Measurements from ENCODE around the gene KIF2B.
"Not testable (repeated sequence)": the region's sequence is repeated elsewhere in the genome, so short reads cannot be mapped to it uniquely, and the experiment has no call there.

KIF2B gene

DNA sequence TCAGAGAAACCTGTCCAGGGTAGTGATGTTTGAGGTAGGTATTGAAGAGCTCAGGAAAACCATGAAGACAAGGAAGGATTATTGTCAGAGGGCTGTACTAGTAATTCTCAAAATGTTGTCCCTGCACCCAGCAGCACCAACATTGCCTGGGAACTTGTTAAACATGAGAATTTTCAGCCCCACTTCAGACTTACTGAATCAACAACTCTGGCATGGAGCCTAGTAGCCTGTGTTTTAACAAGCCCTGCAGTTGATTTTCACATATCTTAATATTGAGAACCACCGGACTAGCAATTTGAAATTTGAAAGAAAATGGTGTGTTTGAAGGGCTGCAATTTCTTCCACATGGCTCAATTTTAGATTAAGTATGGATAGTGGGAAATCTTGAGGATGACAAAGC is 2.8 kb upstream of the KIF2B start:
- Histone ChIP-seq H3K36me3 (ENCODE audit: control insufficient read depth, insufficient read depth, low read length) (no peaks in the 10 kb centered on the region), H3K9me3 (ENCODE audit: control insufficient read depth, insufficient read depth, low read length) (no peaks in the 10 kb centered on the region), H3K4me3 (ENCODE audit: low read depth, low read length) (no peak overlapping the region), H3K27me3 (ENCODE audit: control insufficient read depth, insufficient read depth, low read length) (no peaks in the 10 kb centered on the region), H3K9ac (ENCODE audit: low read depth, low read length) (no peak overlapping the region), H3K4me1 (ENCODE audit: control insufficient read depth, insufficient read depth, low read length) (no peaks in the 10 kb centered on the region)

DNA sequence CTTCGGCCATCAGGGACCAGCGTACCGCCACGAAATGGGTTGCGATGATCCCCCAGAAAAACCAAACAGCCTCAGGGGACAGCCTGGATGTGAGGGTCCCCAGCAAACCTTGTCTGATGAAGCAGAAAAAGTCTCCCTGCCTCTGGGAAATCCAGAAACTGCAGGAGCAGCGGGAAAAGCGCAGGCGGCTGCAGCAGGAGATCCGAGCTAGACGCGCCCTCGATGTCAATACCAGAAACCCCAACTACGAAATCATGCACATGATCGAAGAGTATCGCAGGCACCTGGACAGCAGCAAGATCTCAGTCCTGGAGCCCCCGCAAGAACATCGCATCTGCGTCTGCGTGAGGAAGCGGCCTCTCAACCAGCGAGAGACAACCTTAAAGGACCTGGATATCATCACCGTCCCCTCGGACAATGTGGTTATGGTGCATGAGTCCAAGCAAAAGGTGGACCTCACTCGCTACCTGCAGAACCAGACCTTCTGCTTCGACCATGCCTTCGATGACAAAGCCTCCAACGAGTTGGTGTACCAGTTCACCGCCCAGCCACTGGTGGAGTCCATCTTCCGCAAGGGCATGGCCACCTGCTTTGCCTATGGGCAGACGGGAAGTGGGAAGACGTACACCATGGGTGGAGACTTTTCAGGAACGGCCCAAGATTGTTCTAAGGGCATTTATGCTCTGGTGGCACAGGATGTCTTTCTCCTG is 769 bp downstream of the KIF2B start:
- Histone ChIP-seq H3K9ac (ENCODE audit: low read depth, low read length) (no peak overlapping the region), H3K4me3 (ENCODE audit: low read depth, low read length) (no peak overlapping the region), H3K36me3 (ENCODE audit: control insufficient read depth, insufficient read depth, low read length) (no peaks in the 10 kb centered on the region), H3K9me3 (ENCODE audit: control insufficient read depth, insufficient read depth, low read length) (no peaks in the 10 kb centered on the region), H3K27me3 (ENCODE audit: control insufficient read depth, insufficient read depth, low read length) (no peaks in the 10 kb centered on the region), H3K4me1 (ENCODE audit: control insufficient read depth, insufficient read depth, low read length) (no peaks in the 10 kb centered on the region)

DNA sequence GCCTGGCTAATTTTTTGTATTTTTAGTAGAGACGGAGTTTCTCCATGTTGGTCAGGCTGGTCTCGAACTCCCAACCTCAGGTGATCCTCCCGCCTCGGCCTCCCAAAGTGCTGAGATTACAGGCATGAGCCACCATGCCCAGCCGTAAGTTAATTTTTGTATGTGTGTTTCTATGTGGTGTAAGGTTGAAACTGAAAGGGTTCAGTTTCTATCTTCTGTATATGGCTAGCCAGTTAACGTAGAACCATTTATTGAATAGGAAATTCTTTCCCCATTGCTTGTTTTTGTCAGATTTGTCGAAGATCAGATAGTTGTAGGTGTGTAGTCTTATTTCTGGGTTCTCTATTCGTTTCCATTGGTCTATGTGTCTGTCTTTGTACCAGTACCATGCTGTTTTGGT is 12.0 kb downstream of the KIF2B start:
- H3K27me3 ChIP-seq (ENCODE audit: control insufficient read depth, insufficient read depth, low read length); H3K4me1 ChIP-seq (ENCODE audit: control insufficient read depth, insufficient read depth, low read length); H3K36me3 ChIP-seq (ENCODE audit: control insufficient read depth, insufficient read depth, low read length); H3K9me3 ChIP-seq (ENCODE audit: control insufficient read depth, insufficient read depth, low read length); H3K9ac ChIP-seq (ENCODE audit: low read depth, low read length); H3K4me3 ChIP-seq (ENCODE audit: low read depth, low read length): not testable (repeated sequence)

DNA sequence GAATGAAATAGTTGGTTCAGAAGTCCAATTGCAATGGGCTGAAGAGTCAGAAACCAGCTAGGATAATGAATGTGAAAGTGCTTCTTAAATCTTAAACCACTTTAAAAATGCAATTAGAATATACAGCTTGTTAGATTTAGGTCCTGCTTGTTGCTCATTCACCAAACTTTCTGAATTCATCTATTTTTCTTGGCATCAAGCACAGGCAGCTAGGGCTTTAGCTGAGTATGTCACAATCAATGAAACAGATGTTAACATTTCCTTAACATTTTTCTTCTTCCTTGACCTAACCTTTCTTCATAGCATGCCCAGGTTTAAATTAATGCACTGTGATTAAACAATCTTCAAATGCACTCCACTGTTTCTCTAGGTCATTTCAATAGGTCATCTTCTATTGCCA is 14.4 kb downstream of the KIF2B start:
- Histone ChIP-seq H3K36me3 (ENCODE audit: control insufficient read depth, insufficient read depth, low read length) (no peaks in the 10 kb centered on the region), H3K9ac (ENCODE audit: low read depth, low read length) (no peak overlapping the region), H3K4me3 (ENCODE audit: low read depth, low read length) (no peak overlapping the region), H3K4me1 (ENCODE audit: control insufficient read depth, insufficient read depth, low read length) (no peaks in the 10 kb centered on the region), H3K9me3 (ENCODE audit: control insufficient read depth, insufficient read depth, low read length) (peaks cover 3% of the 10 kb centered on the region), H3K27me3 (ENCODE audit: control insufficient read depth, insufficient read depth, low read length) (no peaks in the 10 kb centered on the region)

DNA sequence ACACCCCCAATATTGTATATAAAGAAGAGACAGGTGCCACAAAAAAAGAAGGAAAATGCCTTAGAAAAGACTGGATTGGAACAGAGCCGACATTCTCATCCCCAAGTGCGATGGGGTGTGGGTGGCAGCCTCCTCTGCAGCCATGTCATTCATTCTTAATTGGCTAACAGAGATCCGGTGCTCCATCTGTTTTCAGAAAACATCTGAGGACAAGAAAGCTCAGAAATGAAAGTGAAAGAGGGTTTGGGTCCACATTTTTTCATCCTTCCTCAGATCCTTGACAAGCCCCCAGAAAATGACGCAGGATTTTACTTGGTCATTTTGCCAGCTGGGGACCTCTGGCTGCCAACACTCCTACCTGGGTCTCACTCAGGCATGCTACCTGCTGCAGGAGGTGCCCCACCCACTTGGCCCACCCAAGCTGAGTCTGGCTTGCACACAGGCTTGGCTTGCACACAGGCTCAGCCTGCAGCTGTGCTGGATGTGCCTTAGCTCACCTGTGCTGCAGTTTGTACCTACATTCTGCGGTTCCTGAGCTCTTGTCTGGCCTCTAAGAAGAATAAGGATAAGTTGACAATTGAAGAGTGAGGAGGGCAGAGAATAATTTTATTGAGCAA is 21.9 kb downstream of the KIF2B start:
- Histone ChIP-seq H3K4me1 (ENCODE audit: control insufficient read depth, insufficient read depth, low read length) (no peaks in the 10 kb centered on the region), H3K36me3 (ENCODE audit: control insufficient read depth, insufficient read depth, low read length) (no peaks in the 10 kb centered on the region), H3K9ac (ENCODE audit: low read depth, low read length) (no peak overlapping the region), H3K4me3 (ENCODE audit: low read depth, low read length) (no peak overlapping the region), H3K27me3 (ENCODE audit: control insufficient read depth, insufficient read depth, low read length) (no peaks in the 10 kb centered on the region), H3K9me3 (ENCODE audit: control insufficient read depth, insufficient read depth, low read length) (no peaks in the 10 kb centered on the region)

DNA sequence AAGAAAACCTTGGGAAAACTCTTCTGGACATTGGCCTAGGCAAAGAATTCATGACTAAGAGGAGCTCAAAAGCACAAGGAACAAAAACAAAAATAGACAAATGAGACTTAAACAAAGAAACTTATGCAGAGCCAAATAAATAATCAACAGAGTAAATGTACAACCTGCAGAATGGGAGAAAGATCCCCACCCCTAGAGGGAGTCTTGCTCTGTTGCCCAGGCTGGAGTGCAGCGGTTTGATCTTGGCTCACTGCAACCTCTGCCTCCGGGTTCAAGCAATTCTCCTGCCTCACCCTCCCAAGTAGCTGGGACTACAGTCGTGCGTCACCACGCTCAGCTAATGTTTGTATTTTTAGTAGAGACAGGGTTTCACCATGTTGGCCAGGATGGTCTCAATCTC is 48.4 kb downstream of the KIF2B start:
- H3K9ac ChIP-seq (ENCODE audit: low read depth, low read length); H3K36me3 ChIP-seq (ENCODE audit: control insufficient read depth, insufficient read depth, low read length); H3K4me1 ChIP-seq (ENCODE audit: control insufficient read depth, insufficient read depth, low read length); H3K9me3 ChIP-seq (ENCODE audit: control insufficient read depth, insufficient read depth, low read length); H3K4me3 ChIP-seq (ENCODE audit: low read depth, low read length); H3K27me3 ChIP-seq (ENCODE audit: control insufficient read depth, insufficient read depth, low read length): not testable (repeated sequence)
